ENCODE results near the gene PLK3.
"Not testable (repeated sequence)": the region's sequence is repeated elsewhere in the genome, so short reads cannot be mapped to it uniquely, and the experiment has no call there.

The PLK3 gene

DNA sequence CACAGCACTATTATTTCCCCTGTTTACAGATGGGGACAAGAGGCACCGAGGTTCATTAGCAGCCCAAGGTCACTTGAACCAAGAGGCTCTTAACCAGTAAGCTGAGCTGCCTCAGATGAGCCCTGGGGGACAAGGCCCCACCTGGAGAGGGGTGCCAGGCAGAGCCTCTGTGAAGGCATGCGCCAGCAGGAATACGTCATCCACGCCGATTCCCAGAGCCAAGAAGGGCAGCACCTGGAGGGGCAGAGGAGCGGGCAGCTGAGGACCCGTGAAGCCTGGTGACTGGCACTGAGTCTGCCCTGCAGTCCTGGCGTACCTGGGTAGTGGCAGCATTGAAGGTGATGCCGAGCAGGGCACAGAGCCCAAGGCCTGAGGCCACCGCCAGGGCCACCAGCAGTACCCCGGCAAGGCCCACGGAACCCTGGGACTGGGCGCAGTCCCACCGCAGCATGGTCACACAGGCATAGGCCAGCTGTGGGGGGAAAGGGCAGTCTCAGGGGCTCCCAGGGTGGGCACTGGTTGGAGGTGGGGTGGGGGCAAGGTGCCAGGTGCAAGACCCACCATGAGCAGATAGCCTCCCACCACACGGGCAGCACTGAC lies 28.8 kb downstream of the PLK3 start:
- no peak for DNase-seq

DNA sequence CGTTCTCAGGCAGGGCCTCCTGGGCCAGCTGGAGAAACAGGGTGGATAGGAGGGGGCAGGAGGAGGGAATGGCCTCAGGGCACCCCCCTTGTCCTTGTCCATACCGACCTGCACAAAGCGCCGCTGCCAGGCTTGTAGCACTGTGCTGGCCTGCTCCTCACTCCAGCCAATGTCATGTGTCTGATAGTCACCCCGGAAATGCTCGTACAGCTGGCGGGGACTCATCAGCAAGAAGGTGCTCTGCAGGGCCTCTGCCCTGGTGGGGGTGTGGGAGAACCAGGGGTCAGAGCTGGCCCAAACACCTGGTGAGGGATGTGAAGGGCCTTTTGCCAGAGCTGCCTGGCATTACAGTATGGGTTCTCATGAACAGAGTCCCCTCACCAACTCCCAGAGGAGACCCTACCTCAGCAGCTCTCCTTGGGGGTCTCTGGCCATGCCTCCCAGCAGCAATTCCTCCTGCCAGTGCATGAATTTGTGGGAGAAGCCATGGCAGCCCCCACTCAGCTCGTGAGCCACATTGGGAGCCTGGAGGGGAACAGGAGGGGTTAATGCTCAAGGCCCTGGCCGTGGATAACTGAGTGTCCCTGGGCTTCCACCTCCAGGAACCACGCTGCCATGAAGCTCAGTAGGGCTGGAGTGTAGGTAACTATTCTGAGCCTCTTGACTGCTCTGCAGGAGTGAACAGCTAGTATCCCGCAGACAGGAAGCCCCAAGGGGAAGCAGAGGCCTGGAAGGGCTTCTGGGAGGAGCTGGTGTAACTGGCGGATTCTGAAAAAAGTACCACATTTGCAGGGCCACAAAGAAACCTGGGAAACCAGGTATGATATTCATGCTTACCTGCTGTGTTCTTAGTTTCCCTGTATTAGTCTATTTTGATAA lies 29.6 kb downstream of the PLK3 start:
- DNase-seq, result no peak

DNA sequence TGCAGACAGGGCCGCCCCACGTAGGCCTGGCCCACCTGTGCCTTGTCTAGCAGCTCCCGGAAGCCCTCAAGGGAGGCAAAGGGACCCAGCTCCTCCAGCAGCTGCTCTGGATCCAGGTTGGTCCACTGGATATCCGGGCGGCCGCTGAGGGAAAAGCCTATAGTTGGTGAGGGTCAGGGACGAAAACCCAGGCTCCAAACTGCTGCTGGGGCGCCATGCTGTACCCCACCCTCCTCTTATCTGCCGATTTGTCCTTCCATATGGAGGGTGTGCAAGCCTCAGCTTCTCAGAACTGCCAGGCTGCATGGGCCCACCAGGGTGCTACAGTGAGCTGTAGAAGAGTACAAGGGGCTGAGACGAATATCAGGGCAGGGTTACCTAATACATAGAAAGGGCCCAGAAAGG lies 30.7 kb downstream of the PLK3 start:
- DNase-seq, result no peak

DNA sequence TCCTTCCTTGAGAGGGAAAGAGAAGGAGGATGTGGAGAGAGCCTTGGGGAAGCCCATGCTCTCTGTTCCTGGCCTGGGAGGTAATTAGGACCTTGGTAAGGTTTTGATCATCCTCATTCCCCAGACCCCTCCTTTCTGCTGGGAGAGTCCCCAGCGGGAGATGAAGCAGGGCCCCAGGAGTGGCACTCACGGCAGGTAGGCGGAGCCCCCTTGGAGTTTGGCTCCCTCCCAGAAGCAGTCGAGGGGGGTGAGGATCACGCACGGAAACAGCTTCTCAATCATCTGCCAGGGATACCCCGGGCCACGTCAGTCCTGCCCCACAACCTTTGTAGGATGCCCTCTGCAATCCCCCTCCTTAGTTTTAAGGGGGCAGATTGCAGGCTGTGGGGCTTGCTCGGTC lies 31.3 kb downstream of the PLK3 start:
- DNase-seq, result peak in 2 of 3 experiments; percentile 46 to 65

GRCh38 chr1:44832056-44832705 lies 32.0 kb downstream of the PLK3 start:
- no peak for DNase-seq

DNA sequence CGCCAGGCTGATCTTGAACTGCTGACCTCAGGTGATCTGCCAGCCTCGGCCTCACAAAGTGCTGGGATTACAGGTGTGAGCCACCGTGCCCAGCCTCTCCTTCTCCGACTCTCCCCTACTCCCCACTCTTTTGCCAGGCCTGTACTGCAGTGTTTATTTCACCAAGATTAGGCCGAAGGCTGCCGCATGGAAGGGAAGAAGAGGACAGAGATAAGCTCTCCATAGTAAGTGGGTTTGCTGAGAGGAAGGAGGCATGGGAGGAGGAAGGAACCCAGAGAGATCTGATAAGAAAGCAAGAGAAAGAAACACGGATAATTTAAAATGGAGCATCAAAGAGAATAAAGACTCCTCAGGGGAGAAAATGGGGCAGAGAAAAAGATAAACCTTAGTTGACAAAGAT lies 34.2 kb downstream of the PLK3 start:
- no peak for DNase-seq

- peak; percentile 50 to 83 (median 69) for DNase-seq
Measured at GRCh38 chr1:44835738-44836675, 35.8 kb downstream of the PLK3 start.

- DNase-seq, result not testable (repeated sequence)
Measured at GRCh38 chr1:44838294-44838693, 38.1 kb downstream of the PLK3 start.

DNA sequence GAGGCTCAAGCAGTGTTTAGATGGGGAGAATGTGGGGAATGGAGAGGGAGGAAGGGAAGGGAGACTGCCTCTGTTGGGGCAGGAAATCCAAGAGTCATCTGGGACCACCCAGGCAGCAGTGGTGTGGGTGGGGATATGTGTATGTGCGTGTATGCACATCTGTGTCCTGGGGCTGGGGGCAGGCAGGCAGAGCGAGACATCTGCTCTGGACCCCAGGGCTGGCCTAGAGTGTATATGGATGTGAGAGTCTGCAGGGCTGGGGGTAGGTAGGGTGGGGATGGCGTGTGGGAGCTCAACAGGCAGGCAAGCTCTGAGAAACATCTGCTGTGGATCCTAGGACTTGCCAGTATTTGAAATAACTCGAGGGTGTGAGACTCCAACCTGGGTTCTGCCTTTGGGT lies 39.4 kb downstream of the PLK3 start:
- DNase-seq, result no peak

- peak in 2 of 3 experiments; percentile 67 to 71 for DNase-seq
Measured at GRCh38 chr1:44842486-44842861, 42.3 kb downstream of the PLK3 start.

DNA sequence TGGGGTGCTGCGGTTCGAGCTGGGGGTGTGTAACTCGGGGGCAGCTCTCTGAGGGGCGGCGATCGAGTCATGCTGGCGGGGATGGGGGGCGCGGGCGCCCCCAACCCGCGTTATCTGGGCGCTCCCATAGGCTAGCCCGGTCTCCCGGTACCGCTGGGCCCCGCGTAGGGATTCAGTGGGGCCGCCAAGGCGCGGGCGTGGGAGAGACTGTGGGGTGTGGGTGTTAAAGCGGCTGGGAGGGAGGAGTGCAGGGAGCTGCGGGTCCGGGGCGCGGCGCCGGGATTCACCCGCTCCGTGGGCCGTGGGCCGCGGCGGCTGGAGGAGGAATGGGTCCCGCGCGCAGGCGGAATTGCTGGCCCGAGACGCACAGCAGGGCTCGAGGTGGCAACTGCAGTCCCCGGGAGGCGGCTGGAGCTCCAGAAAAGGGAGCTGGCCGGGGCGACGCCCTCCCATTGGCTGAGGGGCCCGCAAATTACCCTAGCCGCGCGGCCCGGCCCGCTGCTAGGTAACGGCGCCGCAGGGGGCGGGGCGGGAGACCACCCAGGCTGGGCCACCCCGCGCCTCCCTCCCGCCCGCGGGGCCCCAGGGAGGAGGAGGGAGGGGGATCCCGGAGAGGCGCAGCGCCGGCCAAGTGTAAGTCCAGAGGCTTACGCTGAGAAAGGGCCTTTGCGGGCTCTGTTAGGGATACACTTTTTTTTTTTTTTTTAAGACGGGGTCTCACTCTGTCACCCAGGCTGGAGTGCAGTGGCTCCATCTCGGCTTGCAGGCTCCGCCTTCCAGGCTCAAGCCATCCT lies 42.9 kb downstream of the PLK3 start, which contains the start of gene PTCH2:
PTCH2 (minus strand) TSS at position 392 of the 794 bp plus-strand sequence; CDS start at position 71, 321 bp downstream.
- DNase-seq, result peak; percentile 63 to 91 (median 88)

- DNase-seq, result no peak
Measured at GRCh38 chr1:44846985-44847384, 46.8 kb downstream of the PLK3 start.

DNA sequence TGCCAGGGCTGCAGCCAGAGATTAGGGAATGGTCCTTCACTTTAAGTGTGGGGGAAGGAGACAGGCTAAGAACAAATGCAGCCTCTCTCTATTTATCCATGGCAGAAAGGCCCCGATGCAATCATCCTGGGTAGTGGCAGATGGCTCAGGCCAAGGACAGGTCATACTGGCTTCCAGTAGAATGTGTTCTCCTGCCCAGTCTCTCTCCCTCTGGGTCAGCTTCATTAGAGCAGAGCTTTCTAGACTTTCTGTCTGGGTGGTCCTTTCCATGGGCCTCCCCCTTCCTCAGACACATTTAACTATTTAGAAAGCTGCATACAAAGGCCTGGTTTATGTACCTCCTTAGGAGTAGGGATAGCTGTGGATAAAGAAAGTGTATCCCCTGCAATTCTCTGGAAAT lies 47.7 kb downstream of the PLK3 start:
- no peak for DNase-seq

DNA sequence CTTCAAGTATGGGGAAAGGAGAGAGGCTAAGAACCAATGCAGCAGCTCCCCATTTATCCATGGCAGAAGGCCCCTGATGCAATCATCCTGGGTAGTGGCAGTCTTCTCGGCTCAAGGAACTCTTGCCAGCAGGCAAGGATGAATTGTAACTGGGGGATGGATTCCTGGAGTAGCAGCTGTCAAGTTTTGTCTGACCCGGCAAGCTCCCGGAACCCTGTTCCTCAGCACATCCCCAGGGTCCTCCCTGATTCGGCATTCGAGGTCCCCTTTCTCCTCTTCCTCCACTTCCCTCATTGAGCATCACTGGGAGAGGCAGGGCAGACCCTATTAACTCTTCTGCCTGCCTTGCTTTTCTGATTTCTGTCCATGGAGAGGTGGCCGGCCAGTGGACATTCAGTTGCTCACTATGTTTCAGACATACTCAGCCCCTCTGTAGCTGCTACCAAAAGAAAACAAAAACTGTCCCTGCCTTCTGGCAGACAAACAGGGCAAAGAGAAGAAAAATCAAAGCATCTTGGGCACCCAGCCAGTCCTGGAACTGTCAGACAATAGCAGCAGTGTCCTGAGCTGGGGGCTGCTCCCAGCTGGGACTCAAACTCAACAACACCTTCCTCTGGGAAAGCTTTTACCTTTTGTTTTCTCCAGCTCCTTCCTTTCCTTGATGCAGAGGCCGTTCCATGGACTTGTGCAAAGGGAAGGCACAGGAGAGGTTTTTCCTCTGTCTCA lies 48.4 kb downstream of the PLK3 start:
- no peak for DNase-seq

DNA sequence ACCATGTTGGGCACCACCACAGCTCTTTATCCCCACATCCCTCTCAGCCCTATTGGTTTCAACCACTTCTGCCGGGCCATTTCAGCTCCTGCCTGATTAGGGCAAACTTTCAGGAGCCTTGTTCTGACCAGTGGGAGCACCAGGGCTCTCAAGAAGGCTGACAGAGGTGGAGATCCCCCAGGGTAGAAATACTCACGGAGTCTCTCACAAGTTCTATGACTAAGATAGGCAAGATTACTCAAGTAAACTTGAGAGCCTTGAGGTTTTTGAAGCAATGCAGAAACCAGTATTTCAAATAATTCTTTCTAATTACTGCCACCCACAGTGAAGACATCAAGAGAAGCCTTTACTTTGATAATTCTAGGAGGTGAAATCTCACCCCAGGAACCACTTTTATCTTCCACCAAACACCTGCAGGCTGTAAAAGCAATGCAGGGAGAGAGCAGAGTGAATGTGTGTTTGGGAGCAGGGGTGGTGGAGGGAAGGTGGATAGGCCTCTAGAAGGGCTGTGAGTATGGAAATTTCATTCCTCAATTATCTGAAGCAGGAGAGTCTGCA lies 49.5 kb downstream of the PLK3 start:
- DNase-seq, result no peak

- no peak for DNase-seq
Measured at GRCh38 chr1:44851308-44851707, 51.1 kb downstream of the PLK3 start.

- DNase-seq, result no peak
Measured at GRCh38 chr1:44853201-44853600, 53.0 kb downstream of the PLK3 start.

DNA sequence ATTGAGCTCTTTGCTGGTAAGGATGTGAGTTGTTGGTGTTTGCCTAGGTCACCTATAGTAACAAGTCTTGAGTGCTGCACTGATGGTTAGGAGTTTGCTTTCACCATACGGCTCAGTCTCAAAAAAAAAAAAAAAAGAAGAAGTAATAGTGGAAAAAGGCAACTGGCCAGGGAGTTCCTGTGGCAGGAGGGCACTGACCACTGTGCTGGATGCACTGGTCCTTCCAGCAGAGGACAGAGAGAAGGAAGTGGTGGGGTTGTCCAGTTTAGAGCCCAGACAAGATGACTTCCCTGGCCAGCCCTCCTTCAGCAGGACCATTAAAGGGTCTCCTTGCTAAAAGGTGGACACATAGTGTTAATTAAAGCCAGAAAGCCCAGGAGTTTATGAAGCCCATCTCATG lies 54.8 kb downstream of the PLK3 start:
- DNase-seq, result no peak

Data from NCI-H1417 (cell line).